DMS153 treated with DMSO at 0.1 percent for 48 hours (cell line): ENCODE results near the gene GPC4.

ENCODE experiments used
- DNase-seq: peaks from one replicate; lab custom pipeline; 2025; ENCODE audit not compliant: unreplicated experiment; lab: John Stamatoyannopoulos, UW

The GPC4 gene

GRCh38 chrX:133412246-133412645 lies 3.0 kb downstream of the GPC4 start:
- no peak for DNase-seq

DNA sequence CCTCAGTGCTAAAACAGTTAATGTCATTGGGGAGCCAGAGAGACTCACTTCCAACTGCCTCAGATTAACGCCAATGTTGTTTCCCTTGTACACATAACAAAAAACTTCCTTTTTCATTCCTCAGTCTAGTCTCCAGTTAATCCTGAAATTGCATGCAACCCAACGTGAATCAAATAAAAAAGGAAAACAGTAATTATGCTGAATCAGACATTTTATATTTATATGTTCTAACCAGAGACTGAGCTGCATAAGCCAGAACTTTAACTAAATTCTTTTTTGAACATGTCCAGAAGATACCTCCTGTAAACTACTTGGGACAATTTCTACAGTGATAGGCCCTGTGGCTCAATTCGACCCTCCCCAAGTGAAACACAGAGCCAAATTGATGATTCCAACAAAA lies 4.7 kb downstream of the GPC4 start:
- DNase-seq, result no peak

DNA sequence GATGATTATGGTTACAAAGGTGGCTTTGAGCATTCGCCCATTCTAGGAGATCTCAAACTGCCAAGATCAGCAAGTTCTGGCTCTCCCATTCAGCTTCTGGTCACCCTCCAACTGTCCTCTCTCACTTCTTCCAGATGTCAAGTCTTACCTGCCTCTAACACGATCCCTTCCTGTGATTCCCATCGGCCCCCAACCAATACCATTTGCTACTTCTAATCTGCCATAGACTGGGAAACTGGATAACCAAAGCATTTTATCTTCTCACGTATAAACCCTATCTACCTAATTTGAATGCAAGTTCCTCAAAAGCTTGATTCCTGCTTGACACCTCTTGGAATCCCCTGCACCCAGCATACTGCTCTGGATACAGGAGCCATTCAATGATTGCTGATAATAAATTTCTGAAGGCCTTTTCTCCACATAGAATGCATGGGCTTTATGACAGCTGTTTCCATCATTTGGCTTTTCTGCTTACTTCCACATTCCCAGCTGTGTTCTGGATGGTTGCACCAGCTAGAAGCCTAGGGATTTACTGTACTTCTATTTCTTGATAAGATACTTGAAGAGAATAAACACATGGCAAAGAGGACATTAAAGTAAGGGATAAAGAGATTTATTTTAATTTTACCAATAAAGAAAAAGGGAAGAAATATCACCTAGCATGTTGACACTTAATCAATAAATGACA lies 9.6 kb downstream of the GPC4 start:
- no peak for DNase-seq

DNA sequence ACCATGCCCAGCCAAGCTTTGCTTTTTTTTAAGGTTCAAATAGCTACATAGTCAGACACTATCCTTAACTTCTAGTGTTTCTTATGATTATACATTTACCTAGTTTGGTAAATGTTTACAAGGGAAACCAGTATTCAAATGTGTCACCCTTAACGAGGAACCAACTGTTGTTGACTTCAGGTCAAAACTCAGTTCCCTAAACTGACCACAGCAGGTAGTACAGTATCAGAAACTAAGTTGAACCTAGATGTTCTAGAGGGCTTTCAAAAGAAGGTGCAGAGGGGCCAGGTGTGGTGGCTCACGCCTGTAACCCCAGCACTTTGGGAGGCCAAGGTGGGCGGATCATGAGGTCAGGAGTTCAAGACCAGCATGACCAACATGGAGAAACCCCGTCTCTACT lies 11.3 kb downstream of the GPC4 start:
- DNase-seq, result no peak

DNA sequence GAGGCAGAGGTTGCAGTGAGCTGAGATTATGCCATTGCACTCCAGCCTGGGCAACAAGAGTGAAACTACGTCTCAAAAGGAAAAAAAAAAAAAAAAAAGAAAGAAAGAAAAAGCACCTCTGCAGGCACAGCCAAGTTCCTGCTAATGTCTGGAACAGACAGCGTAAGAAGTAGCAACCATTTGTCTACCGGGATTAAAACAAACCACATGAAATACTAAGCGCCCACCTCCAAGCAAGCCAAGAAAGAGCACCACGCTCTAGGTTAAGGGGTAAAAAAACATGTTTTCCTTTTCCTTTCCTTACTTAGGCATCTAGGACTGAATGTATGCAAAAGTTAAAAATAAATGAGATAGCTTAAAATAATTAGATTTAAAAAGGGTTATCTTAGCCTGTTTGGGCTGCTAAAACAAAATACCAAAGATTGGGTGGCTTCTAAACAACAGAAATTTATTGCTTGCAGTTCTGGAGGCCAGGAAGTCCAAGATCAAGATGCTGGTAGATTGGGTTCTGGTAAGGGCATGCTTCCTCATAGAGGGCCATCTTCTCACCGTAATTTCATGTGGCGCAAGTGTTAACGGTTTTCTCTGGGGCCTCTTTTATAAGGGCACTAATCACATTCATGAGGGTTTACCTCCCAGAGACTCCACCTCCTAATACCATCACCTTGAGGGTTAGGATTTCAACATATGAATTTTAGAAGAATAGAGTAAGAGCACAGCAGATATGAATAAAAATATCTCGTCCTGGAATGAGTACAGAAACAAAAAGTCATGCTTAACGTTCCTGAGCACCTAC lies 12.3 kb downstream of the GPC4 start:
- no peak for DNase-seq

- no peak for DNase-seq
Observed at GRCh38 chrX:133402042-133402453, 13.2 kb downstream of the GPC4 start.

GRCh38 chrX:133401536-133401935 lies 13.8 kb downstream of the GPC4 start:
- DNase-seq, result no peak

GRCh38 chrX:133399411-133399810 lies 15.9 kb downstream of the GPC4 start:
- DNase-seq, result no peak

- DNase-seq, result no peak
Observed at GRCh38 chrX:133394765-133395164, 20.5 kb downstream of the GPC4 start.

- no peak for DNase-seq
Observed at GRCh38 chrX:133392671-133393070, 22.6 kb downstream of the GPC4 start.

GRCh38 chrX:133391111-133391510 lies 24.2 kb downstream of the GPC4 start:
- DNase-seq, result peak; percentile 67

DNA sequence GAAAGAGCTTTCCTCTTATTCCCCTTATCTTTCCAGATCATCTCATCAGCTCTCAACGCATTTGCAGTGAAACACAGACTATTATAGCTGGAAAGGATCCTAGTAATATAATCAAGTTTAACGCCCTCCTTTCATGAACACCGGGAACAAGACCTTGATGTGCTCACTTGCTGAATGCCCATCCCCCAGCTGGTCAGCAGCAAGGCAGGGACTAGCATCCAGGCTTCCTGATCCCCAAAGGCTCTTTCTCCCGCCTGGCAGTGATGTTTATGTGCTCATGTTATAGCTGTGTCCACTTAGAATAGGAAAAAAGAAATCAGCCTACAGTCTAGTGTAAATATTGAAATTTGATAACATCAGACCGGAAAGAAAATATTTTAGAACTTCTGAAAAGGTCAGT lies 24.6 kb downstream of the GPC4 start:
- DNase-seq, result peak; percentile 67

- DNase-seq, result no peak
Observed at GRCh38 chrX:133389975-133390374, 25.3 kb downstream of the GPC4 start.

DNA sequence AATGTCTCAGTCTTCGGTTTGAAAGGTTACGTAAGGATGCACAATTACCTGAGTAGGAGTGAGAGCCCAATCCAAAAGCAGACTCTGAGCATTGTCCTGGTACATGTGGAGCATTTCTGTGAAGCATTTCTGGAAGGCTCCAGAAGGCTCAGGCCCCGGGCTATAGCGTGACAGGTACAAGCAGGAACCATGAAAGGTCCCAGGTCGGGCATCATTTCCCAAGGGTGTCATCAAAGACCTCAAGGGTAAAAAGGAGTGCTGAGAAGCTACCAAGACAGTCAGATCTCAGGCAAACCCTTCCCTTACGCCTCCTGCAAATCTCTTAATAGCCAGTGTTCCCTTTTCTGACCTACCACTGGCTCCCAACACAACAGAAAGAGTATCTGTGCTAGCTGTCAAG lies 30.8 kb downstream of the GPC4 start:
- DNase-seq, result no peak

- no peak for DNase-seq
Observed at GRCh38 chrX:133380711-133381619, 34.3 kb downstream of the GPC4 start.

- no peak for DNase-seq
Observed at GRCh38 chrX:133376422-133376821, 38.9 kb downstream of the GPC4 start.

- DNase-seq, result no peak
Observed at GRCh38 chrX:133375615-133376340, 39.5 kb downstream of the GPC4 start.

GRCh38 chrX:133374874-133375387 lies 40.4 kb downstream of the GPC4 start:
- DNase-seq, result no peak

DNA sequence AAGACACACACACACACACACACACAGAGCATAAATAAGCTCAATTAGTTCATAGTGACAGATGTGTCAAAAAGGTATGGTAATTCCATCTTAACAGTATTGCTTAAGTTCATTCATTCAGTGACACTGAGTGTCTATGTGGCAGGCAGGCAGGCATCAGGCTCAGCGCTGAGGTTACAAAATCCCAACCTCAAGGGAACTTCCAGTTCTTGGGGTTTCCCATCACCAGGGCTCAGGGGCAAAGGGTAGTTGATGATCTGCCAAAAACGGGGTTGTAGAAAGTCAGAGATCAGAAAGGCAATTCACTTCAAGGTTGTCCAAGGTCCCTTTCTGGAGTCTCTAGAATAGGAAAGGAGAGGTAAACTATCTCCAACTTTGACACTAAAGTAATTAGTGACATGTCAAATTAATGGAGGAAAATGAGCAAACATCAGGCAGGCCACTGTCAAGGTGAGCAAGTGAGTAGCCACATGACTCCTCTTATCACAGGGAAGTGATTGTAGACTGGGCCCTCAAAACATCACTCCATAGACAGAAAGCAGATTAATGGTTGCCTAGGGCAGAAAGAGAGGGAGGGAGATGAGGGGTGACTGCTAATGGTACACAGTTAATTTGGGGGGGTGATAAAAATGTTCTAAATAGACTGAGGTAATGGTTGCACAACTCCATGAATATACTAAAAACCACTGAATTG lies 41.8 kb downstream of the GPC4 start:
- DNase-seq, result no peak

DNA sequence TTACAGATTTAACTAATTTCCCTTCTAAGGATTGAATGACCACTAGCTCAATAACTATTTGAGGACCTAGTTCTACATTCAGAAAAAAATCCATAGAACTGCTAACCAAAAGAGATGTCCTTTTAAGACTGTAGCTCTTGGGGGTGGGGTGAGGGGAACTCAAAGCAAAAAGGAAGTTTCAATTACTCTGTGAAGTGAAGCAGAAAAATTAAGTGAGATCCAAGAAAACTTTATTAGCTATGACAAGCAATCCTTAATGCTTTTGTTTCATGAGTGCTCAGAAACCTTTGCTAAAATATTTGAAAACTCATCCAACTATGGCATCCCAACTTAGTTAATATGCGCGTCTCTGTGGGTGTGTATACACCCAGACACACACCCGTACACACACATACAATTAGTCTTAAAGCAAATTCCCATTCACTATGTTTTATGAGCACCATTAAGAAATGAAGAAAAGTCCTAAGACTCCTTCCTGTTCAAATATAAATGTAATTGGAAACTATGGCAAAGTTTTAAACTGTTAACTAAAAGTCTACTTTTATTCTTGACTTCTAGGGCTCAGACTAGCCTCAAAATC lies 44.5 kb downstream of the GPC4 start:
- DNase-seq, result no peak
